Measurements from ENCODE around the gene KCNC4. TPM values are rescaled to one million over a fixed set of nuclear protein-coding genes. Genes with fewer than 3 reads are reported as not detected.

Gene KCNC4
- total RNA-seq, 2 experiments from 2014 or later: 4.8 to 9.6 TPM

GRCh38 chr1:110176299-110176956 is 33.7 kb upstream of the KCNC4 start:
- Mint-ChIP-seq H3K9me3 (ENCODE audit: low read depth) (no peaks in the 10 kb centered on the region), H3K27me3 (peaks cover 5% of the 10 kb centered on the region), H3K4me3 (no peak overlapping the region), H3K27ac (no peak overlapping the region), H3K4me1 (no peaks in the 10 kb centered on the region), H3K36me3 (no peaks in the 10 kb centered on the region)
- DNase-seq (no peak), ATAC-seq (no peak)
- CTCF ChIA-PET: interaction anchor here (1.6 kb wide), 1 partner anchor 321 kb away, joined by 3 read pairs; no protein-coding TSS in a partner anchor

- CTCF ChIA-PET: no interaction called here
- Mint-ChIP-seq H3K4me3 (no peak overlapping the region), H3K27me3 (peaks cover 5% of the 10 kb centered on the region), H3K4me1 (no peaks in the 10 kb centered on the region), H3K9me3 (ENCODE audit: low read depth) (no peaks in the 10 kb centered on the region), H3K36me3 (no peaks in the 10 kb centered on the region), H3K27ac (no peak overlapping the region)
- ATAC-seq (no peak), DNase-seq (no peak)
Measured at GRCh38 chr1:110177775-110178174, 32.3 kb upstream of the KCNC4 start.

- CTCF ChIA-PET: interaction anchor here (1.0 kb wide), 1 partner anchor 13 kb away, joined by 3 read pairs; no protein-coding TSS in a partner anchor
- DNase-seq (no peak), ATAC-seq (no peak)
- peaks cover 23% of the 10 kb centered on the region for H3K27me3 Mint-ChIP-seq
- no peak overlapping the region for H3K4me3 Mint-ChIP-seq
- H3K4me1 Mint-ChIP-seq: no peaks in the 10 kb centered on the region
- no peaks in the 10 kb centered on the region for H3K36me3 Mint-ChIP-seq
- H3K9me3 Mint-ChIP-seq (ENCODE audit: low read depth): no peaks in the 10 kb centered on the region
- H3K27ac Mint-ChIP-seq: no peak overlapping the region
Measured at GRCh38 chr1:110183642-110184167, 26.4 kb upstream of the KCNC4 start.

- no peak overlapping the region for H3K27ac Mint-ChIP-seq
- peaks cover 27% of the 10 kb centered on the region for H3K27me3 Mint-ChIP-seq
- CTCF ChIA-PET: interaction anchor here (1.0 kb wide), 1 partner anchor 13 kb away, joined by 3 read pairs; no protein-coding TSS in a partner anchor
- no peaks in the 10 kb centered on the region for H3K36me3 Mint-ChIP-seq
- H3K4me1 Mint-ChIP-seq: no peaks in the 10 kb centered on the region
- no peak overlapping the region for H3K4me3 Mint-ChIP-seq
- ATAC-seq (no peak), DNase-seq (no peak)
- H3K9me3 Mint-ChIP-seq (ENCODE audit: low read depth): no peaks in the 10 kb centered on the region
Measured at GRCh38 chr1:110184446-110184845, 25.7 kb upstream of the KCNC4 start.

- Mint-ChIP-seq H3K4me1 (no peaks in the 10 kb centered on the region), H3K27ac (no peak overlapping the region), H3K4me3 (no peak overlapping the region), H3K9me3 (ENCODE audit: low read depth) (no peaks in the 10 kb centered on the region), H3K36me3 (no peaks in the 10 kb centered on the region), H3K27me3 (peaks cover 31% of the 10 kb centered on the region)
- CTCF ChIA-PET: interaction anchor here (1.0 kb wide), 1 partner anchor 12 kb away, joined by 3 read pairs; no protein-coding TSS in a partner anchor
- DNase-seq: no peak
- ATAC-seq: no peak
Measured at GRCh38 chr1:110185181-110185580, 24.9 kb upstream of the KCNC4 start.

GRCh38 chr1:110186558-110186957 is 23.6 kb upstream of the KCNC4 start:
- Mint-ChIP-seq H3K27me3 (peaks cover 31% of the 10 kb centered on the region), H3K9me3 (ENCODE audit: low read depth) (no peaks in the 10 kb centered on the region), H3K4me3 (no peak overlapping the region), H3K36me3 (no peaks in the 10 kb centered on the region), H3K27ac (no peak overlapping the region), H3K4me1 (no peaks in the 10 kb centered on the region)
- DNase-seq: no peak
- CTCF ChIA-PET: interaction anchor here (0.8 to 1.7 kb wide), 3 partner anchors 10 to 273 kb away, joined by 3 to 7 read pairs (median 3); no protein-coding TSS in a partner anchor
- ATAC-seq: no peak

GRCh38 chr1:110187139-110187890 is 22.8 kb upstream of the KCNC4 start:
- DNase-seq (no peak), ATAC-seq (no peak)
- Mint-ChIP-seq H3K36me3 (no peaks in the 10 kb centered on the region), H3K27me3 (peaks cover 31% of the 10 kb centered on the region), H3K9me3 (ENCODE audit: low read depth) (no peaks in the 10 kb centered on the region), H3K4me1 (no peaks in the 10 kb centered on the region), H3K27ac (no peak overlapping the region), H3K4me3 (no peak overlapping the region)
- CTCF ChIA-PET: interaction anchor here (0.6 to 1.7 kb wide), 4 partner anchors 9 to 277 kb away, joined by 3 to 7 read pairs (median 3); no protein-coding TSS in a partner anchor

- H3K4me1 Mint-ChIP-seq: no peaks in the 10 kb centered on the region
- H3K27me3 Mint-ChIP-seq: peaks cover 31% of the 10 kb centered on the region
- no peaks in the 10 kb centered on the region for H3K9me3 Mint-ChIP-seq (ENCODE audit: low read depth)
- H3K4me3 Mint-ChIP-seq: no peak overlapping the region
- CTCF ChIA-PET: interaction anchor here (0.9 to 1.2 kb wide), 2 partner anchors 9 to 276 kb away, joined by 3 to 4 read pairs; no protein-coding TSS in a partner anchor
- no peak overlapping the region for H3K27ac Mint-ChIP-seq
- H3K36me3 Mint-ChIP-seq: no peaks in the 10 kb centered on the region
- DNase-seq (no peak), ATAC-seq (no peak)
Measured at GRCh38 chr1:110188035-110188618, 22.0 kb upstream of the KCNC4 start.

GRCh38 chr1:110189181-110189580 is 20.9 kb upstream of the KCNC4 start:
- DNase-seq (no peak), ATAC-seq (no peak)
- Mint-ChIP-seq H3K4me3 (no peak overlapping the region), H3K27ac (no peak overlapping the region), H3K4me1 (no peaks in the 10 kb centered on the region), H3K27me3 (peaks cover 31% of the 10 kb centered on the region), H3K36me3 (no peaks in the 10 kb centered on the region), H3K9me3 (ENCODE audit: low read depth) (no peaks in the 10 kb centered on the region)
- CTCF ChIA-PET: no interaction called here

GRCh38 chr1:110190282-110190929 is 19.7 kb upstream of the KCNC4 start:
- no peaks in the 10 kb centered on the region for H3K4me1 Mint-ChIP-seq
- peaks cover 25% of the 10 kb centered on the region for H3K27me3 Mint-ChIP-seq
- DNase-seq (no peak), ATAC-seq (no peak)
- H3K36me3 Mint-ChIP-seq: no peaks in the 10 kb centered on the region
- no peaks in the 10 kb centered on the region for H3K9me3 Mint-ChIP-seq (ENCODE audit: low read depth)
- H3K27ac Mint-ChIP-seq: no peak overlapping the region
- CTCF ChIA-PET: interaction anchor here (0.6 to 2.1 kb wide), 3 partner anchors 12 to 306 kb away, joined by 3 to 6 read pairs (median 4); no protein-coding TSS in a partner anchor
- H3K4me3 Mint-ChIP-seq: no peak overlapping the region

GRCh38 chr1:110192541-110192940 is 17.6 kb upstream of the KCNC4 start:
- peaks cover 15% of the 10 kb centered on the region for H3K27me3 Mint-ChIP-seq
- CTCF ChIA-PET: interaction anchor here (1.2 kb wide), 1 partner anchor 15 kb away, joined by 5 read pairs; no protein-coding TSS in a partner anchor
- ATAC-seq (no peak), DNase-seq (no peak)
- no peak overlapping the region for H3K4me3 Mint-ChIP-seq
- no peak overlapping the region for H3K27ac Mint-ChIP-seq
- no peaks in the 10 kb centered on the region for H3K36me3 Mint-ChIP-seq
- H3K9me3 Mint-ChIP-seq (ENCODE audit: low read depth): no peaks in the 10 kb centered on the region
- H3K4me1 Mint-ChIP-seq: no peaks in the 10 kb centered on the region

- CTCF ChIA-PET: interaction anchor here (0.7 kb wide), 1 partner anchor 265 kb away, joined by 3 read pairs; no protein-coding TSS in a partner anchor
- Mint-ChIP-seq H3K36me3 (no peaks in the 10 kb centered on the region), H3K27ac (no peak overlapping the region), H3K4me1 (no peaks in the 10 kb centered on the region), H3K4me3 (no peak overlapping the region), H3K27me3 (no peaks in the 10 kb centered on the region), H3K9me3 (ENCODE audit: low read depth) (no peaks in the 10 kb centered on the region)
- ATAC-seq (no peak), DNase-seq (no peak)
Measured at GRCh38 chr1:110195196-110195595, 14.9 kb upstream of the KCNC4 start.

All from activated CD8-positive, alpha-beta memory T cell treated with anti-CD3 and anti-CD28 coated beads, Interleukin-2, amount 10 ng/mL, durations not matched to agents 7 days and 5 days (primary cell).